ENCODE data around the gene CRYAB.

The CRYAB gene

GRCh38 chr11:111911563-111912401 is at the start of gene CRYAB:
CRYAB (minus strand) TSS chr11:111911770; CDS start chr11:111911724, 46 bp downstream.
- DNase-seq, result peak; percentile 93 to 94

GRCh38 chr11:111960916-111961315 is 49.3 kb upstream of the CRYAB start:
- DNase-seq, result no peak

- no peak for DNase-seq
These were observed 46.3 kb upstream of the CRYAB start for GRCh38 chr11:111957663-111958444.

GRCh38 chr11:111954154-111954553 is 42.6 kb upstream of the CRYAB start:
- DNase-seq, result no peak

GRCh38 chr11:111951565-111951964 is 40.0 kb upstream of the CRYAB start:
- no peak for DNase-seq

- DNase-seq, result no peak
These were observed 38.2 kb upstream of the CRYAB start for GRCh38 chr11:111949519-111950426.

- DNase-seq, result no peak
These were observed 35.6 kb upstream of the CRYAB start for GRCh38 chr11:111947143-111947542.

- no peak for DNase-seq
These were observed 34.9 kb upstream of the CRYAB start for GRCh38 chr11:111946499-111946898.

- DNase-seq, result no peak
These were observed 33.6 kb upstream of the CRYAB start for GRCh38 chr11:111945198-111945597.

GRCh38 chr11:111944651-111945051 is 33.1 kb upstream of the CRYAB start:
- DNase-seq, result no peak

GRCh38 chr11:111944139-111944538 is 32.6 kb upstream of the CRYAB start:
- no peak for DNase-seq

- no peak for DNase-seq
These were observed 31.3 kb upstream of the CRYAB start for GRCh38 chr11:111942829-111943228.

- DNase-seq, result peak in 1 of 2 donors; percentile 76
These were observed 30.4 kb upstream of the CRYAB start for GRCh38 chr11:111941963-111942362.

- no peak for DNase-seq
These were observed 28.4 kb upstream of the CRYAB start for GRCh38 chr11:111939836-111940604.

GRCh38 chr11:111938687-111939160 is 27.2 kb upstream of the CRYAB start:
- peak in 1 of 2 donors; percentile 51 for DNase-seq

GRCh38 chr11:111937844-111938243 is 26.3 kb upstream of the CRYAB start:
- DNase-seq, result no peak

GRCh38 chr11:111937461-111937769 is 25.8 kb upstream of the CRYAB start:
- DNase-seq, result no peak

- DNase-seq, result no peak
These were observed 24.5 kb upstream of the CRYAB start for GRCh38 chr11:111936040-111936540.

GRCh38 chr11:111935317-111936039 is 23.9 kb upstream of the CRYAB start:
- no peak for DNase-seq

- no peak for DNase-seq
These were observed 22.7 kb upstream of the CRYAB start for GRCh38 chr11:111934306-111934705.

GRCh38 chr11:111933872-111934271 is 22.3 kb upstream of the CRYAB start:
- no peak for DNase-seq
